ENCODE results near the gene ANKK1. TPM values are rescaled to one million over a fixed set of nuclear protein-coding genes. Genes with fewer than 3 reads are reported as not detected.

ANKK1 gene
- total and polyA plus RNA-seq, 9 of the 15 experiments (the other 6 are each of a cell fraction or from before 2014, with no cell fraction given), result not detected

DNA sequence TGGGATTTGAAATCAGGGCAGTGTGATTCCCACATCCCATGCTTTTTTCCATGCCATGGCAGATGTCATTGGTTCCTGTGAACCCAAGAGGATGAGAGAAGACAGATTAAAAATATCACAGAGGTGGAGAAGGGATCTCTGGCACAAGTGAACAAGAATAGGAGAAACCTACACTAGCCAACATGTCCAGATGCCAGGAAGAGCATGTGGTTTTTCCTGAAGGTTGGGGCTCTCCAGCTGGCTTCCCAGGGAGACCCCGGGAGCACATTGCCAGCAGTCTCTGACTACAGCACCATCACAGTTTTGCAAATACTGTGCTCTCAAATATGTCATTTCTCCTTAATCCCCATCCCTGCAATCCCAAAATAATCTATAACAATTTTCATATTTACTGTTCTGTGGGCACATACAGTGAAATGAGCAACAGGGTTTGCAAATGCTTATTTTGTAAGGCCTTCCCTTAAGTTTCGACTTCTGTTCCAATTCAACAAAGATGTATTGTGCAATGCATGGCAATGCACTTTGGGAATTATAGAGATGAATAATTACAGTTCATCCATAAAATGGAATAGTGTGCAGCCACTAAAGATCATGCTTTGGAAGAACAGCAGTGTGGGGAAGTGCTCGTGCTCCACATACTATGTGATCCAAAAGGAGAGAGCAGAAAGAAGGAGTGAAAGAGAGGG is 4.8 kb downstream of the ANKK1 start:
- intact Hi-C loops (cut with micrococcal nuclease), result no loop called here
- Histone ChIP-seq H3K27me3 (ENCODE audit: control insufficient read depth in 2 of 2, insufficient read depth in 2 of 2, low read length in 2 of 2) (peaks cover 12 to 50% of the 10 kb centered on the region in 2 experiments; a peak in 4 of 5 replicates), H3K4me1 (replicated peaks in 1 of 2; ENCODE audit: control insufficient read depth in 2 of 2, insufficient read depth in 2 of 2, low read length in 2 of 2) (peaks cover 0 to 7% of the 10 kb centered on the region in 2 experiments; a peak in 1 of 5 replicates), H4K20me1 (replicated peaks; ENCODE audit: control insufficient read depth, insufficient read depth, low read length) (no peaks in the 10 kb centered on the region), H3K9me3 (replicated peaks; ENCODE audit: control insufficient read depth, insufficient read depth, low read depth, low read length) (no peaks in the 10 kb centered on the region), H3K4me3 (no peak overlapping the region), H3K27ac (ENCODE audit: extremely low read depth, low read depth, low read length) (no peak overlapping the region), H3K4me2 (ENCODE audit: insufficient read depth, low read length) (no peak overlapping the region), H3K9me1 (ENCODE audit: control insufficient read depth, insufficient read depth, low read length) (no peaks in the 10 kb centered on the region), H3K79me2 (ENCODE audit: control insufficient read depth, insufficient read depth, low read length) (no peaks in the 10 kb centered on the region), H3K36me3 (ENCODE audit: control insufficient read depth, insufficient read depth, low read length) (no peaks in the 10 kb centered on the region), H3K9ac (ENCODE audit: insufficient read depth in 1 of 2, low read depth in 2 of 2, low read length in 2 of 2) (no peak overlapping the region), H2AFZ (ENCODE audit: low read depth, low read length) (no peak overlapping the region)
- TF ChIP-seq ZNF175 (CRISPR knock-in tag; IDR thresholded peaks at IDR 0.05; ENCODE audit: low read depth) (no peak), DIDO1 (tag; IDR thresholded peaks at IDR 0.05; ENCODE audit: low read depth) (no peak), HDAC1 (IDR thresholded peaks at IDR 0.05) (no peak), CEBPB (tag; IDR thresholded peaks at IDR 0.05) (peak; percentile 35; the same call in 1 of the 2 replicates), TAF9B (IDR thresholded peaks at IDR 0.05; ENCODE audit: partially characterized antibody) (no peak), CEBPG (CRISPR knock-in tag; IDR thresholded peaks at IDR 0.05) (no peak), CEBPG (tag; conservative IDR thresholded peaks at IDR 0.05 in 1 of 2, IDR thresholded peaks at IDR 0.05 in 1 of 2) (peak in 1 of 2 experiments; percentile 49; a peak in 2 of 4 replicates)
- TF ChIP-seq, protein P1, sequence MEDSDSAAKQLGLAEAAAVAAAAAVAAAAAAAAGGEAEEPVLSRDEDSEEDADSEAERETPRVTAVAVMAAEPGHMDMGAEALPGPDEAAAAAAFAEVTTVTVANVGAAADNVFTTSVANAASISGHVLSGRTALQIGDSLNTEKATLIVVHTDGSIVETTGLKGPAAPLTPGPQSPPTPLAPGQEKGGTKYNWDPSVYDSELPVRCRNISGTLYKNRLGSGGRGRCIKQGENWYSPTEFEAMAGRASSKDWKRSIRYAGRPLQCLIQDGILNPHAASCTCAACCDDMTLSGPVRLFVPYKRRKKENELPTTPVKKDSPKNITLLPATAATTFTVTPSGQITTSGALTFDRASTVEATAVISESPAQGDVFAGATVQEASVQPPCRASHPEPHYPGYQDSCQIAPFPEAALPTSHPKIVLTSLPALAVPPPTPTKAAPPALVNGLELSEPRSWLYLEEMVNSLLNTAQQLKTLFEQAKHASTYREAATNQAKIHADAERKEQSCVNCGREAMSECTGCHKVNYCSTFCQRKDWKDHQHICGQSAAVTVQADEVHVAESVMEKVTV (CRISPR knock-in tag; IDR thresholded peaks at IDR 0.05), result no peak
- ATAC-seq (no peak), DNase-seq (ENCODE audit: extremely low read depth in 1 of 4, low spot score in 3 of 4) (no peak), FAIRE-seq (no peak)
- in situ Hi-C loops (cut with MboI), result no loop called here
- CTCF ChIA-PET (ENCODE audit: low intra/inter-chr PET ratio), result no interaction called here
- POLR2A ChIA-PET, result no interaction called here
- WGBS (ENCODE audit: insufficient coverage, low coverage, missing lambda C conversion rate), result 0% methylated on average over 3 of the region's 3 CpGs
- BruUV-seq (replicated peaks), result no TSS peak
